Mucosa of descending colon (tissue), 3 donors: Measurements from ENCODE around the gene RDX. TPM values are rescaled to one million over a fixed set of nuclear protein-coding genes. Genes with fewer than 3 reads are reported as not detected.
"Not testable (repeated sequence)": the region's sequence is repeated elsewhere in the genome, so short reads cannot be mapped to it uniquely, and the experiment has no call there.

ENCODE experiments used
- ATAC-seq: fragments of 200-7000 bp; cut with Tn5 transposase; one replicate; pipeline ENCODE4 v1.9.1; 2020; ENCODE audit warnings: mild to moderate bottlenecking, moderate library complexity
- DNase-seq, 3 donors: peaks; one replicate each; pipeline ENCODE4 v3.0.0-alpha.2; 2020
- H3K36me3 ChIP-seq: fragments of 200-600 bp; one replicate; pipeline ENCODE4 v1.8.0; 2021; ENCODE audit warnings: low read depth, mild to moderate bottlenecking
- H3K4me1 ChIP-seq: fragments of 200-600 bp; one replicate; pipeline ENCODE4 v1.8.0; 2021; ENCODE audit warnings: low read depth, mild to moderate bottlenecking
- H3K4me3 ChIP-seq: fragments of 200-600 bp; one replicate; pipeline ENCODE4 v1.8.0; 2021; ENCODE audit warnings: mild to moderate bottlenecking
- H3K9me3 ChIP-seq: fragments of 200-600 bp; one replicate; pipeline ENCODE4 v1.8.0; 2021; ENCODE audit warnings: mild to moderate bottlenecking
- CTCF ChIP-seq: fragments of 200-600 bp; IDR thresholded peaks from one replicate; pipeline ENCODE4 v1.8.0; 2022; ENCODE audit warnings: antibody characterized with exemption, mild to moderate bottlenecking
- intact Hi-C, 2 donors: fragments of 100-400 bp; cut with DNase I in 1 of 2; cut with micrococcal nuclease in 1 of 2; formaldehyde crosslinking; loops; one replicate each; pipeline versions ENCODE4 v1.11.0 to v1.11.1; 2022; cut with DNase I, micrococcal nuclease
- total RNA-seq, 3 donors: library from RNA; stranded (reverse); fragmentation: NEBNext Ultra II Directional in 2 of 3; extraction: Animal tissue kit (Norgen Biotek cat#: 25700) in 2 of 3; gene quantifications; one replicate each; pipeline versions ENCODE4 v1.2.1 to v1.2.4, GENCODE V29; 2021 to 2023
- donor health status: DM: no; HTN: no; CAD: no; lungs with moderate emphysema.
- donor health status: DM: no; HTN: no; CAD: no.
- donor health status: DM: no; HTN: yes; CAD: no.

RDX gene
- total RNA-seq, 3 donors from 2014 or later = 26.7 to 83.7 (median 26.8) TPM

GRCh38 chr11:110312670-110313069, 16.3 kb upstream of the RDX start:
- ATAC-seq (no peak), DNase-seq (no peak)
- H3K4me3 ChIP-seq = no peak overlapping the region
- no peaks in the 10 kb centered on the region for H3K9me3 ChIP-seq
- H3K4me1 ChIP-seq = no peaks in the 10 kb centered on the region
- H3K36me3 ChIP-seq = no peaks in the 10 kb centered on the region
- intact Hi-C loops = no loop called here
- TF ChIP-seq CTCF = no peak

GRCh38 chr11:110311783-110312579, 15.6 kb upstream of the RDX start:
- intact Hi-C loops = no loop called here
- no peaks in the 10 kb centered on the region for H3K9me3 ChIP-seq
- H3K4me3 ChIP-seq = no peak overlapping the region
- DNase-seq = no peak
- ATAC-seq = no peak
- TF ChIP-seq CTCF = no peak
- no peaks in the 10 kb centered on the region for H3K4me1 ChIP-seq
- no peaks in the 10 kb centered on the region for H3K36me3 ChIP-seq

- TF ChIP-seq CTCF = no peak
- H3K9me3 ChIP-seq = no peaks in the 10 kb centered on the region
- no peaks in the 10 kb centered on the region for H3K36me3 ChIP-seq
- no peak overlapping the region for H3K4me3 ChIP-seq
- ATAC-seq = no peak
- H3K4me1 ChIP-seq = peaks cover 16% of the 10 kb centered on the region
- no peak for DNase-seq
- intact Hi-C loops = no loop called here
Observed at GRCh38 chr11:110308071-110308470, 11.7 kb upstream of the RDX start.

- H3K36me3 ChIP-seq, ATAC-seq, H3K9me3 ChIP-seq, DNase-seq, intact Hi-C loops, H3K4me3 ChIP-seq: not testable (repeated sequence)
- H3K4me1 ChIP-seq = peaks cover 16% of the 10 kb centered on the region
Observed at GRCh38 chr11:110306019-110306388, 9.6 kb upstream of the RDX start.

GRCh38 chr11:110305169-110306018, 9.0 kb upstream of the RDX start:
- H3K4me3 ChIP-seq = no peak overlapping the region
- H3K4me1 ChIP-seq = peaks cover 16% of the 10 kb centered on the region
- TF ChIP-seq CTCF = no peak
- intact Hi-C loops = no loop called here
- DNase-seq (no peak), ATAC-seq (peak; percentile 96)
- no peaks in the 10 kb centered on the region for H3K36me3 ChIP-seq
- H3K9me3 ChIP-seq = no peaks in the 10 kb centered on the region

GRCh38 chr11:110303414-110303826, 7.0 kb upstream of the RDX start:
- H3K9me3 ChIP-seq = no peaks in the 10 kb centered on the region
- no peaks in the 10 kb centered on the region for H3K36me3 ChIP-seq
- intact Hi-C loops = no loop called here
- peaks cover 16% of the 10 kb centered on the region for H3K4me1 ChIP-seq
- H3K4me3 ChIP-seq = no peak overlapping the region
- peak; percentile 45 for ATAC-seq
- TF ChIP-seq CTCF = no peak
- no peak for DNase-seq
